Caco-2 (cell line): ENCODE results near the gene LOXL1. TPM values are rescaled to one million over a fixed set of nuclear protein-coding genes. Genes with fewer than 3 reads are reported as not detected.

Experiments
- BruUV-seq: library from RNA; stranded (reverse); fragments of 400-500 nt; replicated peaks from 2 replicates; lab custom pipeline; 2021; lab: Mats Ljungman, UMichigan
- CTCF ChIA-PET: fragments of 300-600 bp; sonication (Branson Sonifier 250); formaldehyde crosslinking; loops from one replicate; lab custom pipeline; 2022; ENCODE audit warnings: antibody characterized with exemption; lab: Charles Lee
- POLR2A ChIA-PET: fragments of 300-600 bp; sonication (Branson Sonifier 250); formaldehyde crosslinking; loops from one replicate; lab custom pipeline; 2022; ENCODE audit warnings: antibody characterized with exemption; lab: Charles Lee
- DNase-seq, 2 experiments: peaks; one replicate each; pipeline versions ENCODE4 v3.0.0 to v3.0.0-alpha.2; 2020 to 2022
- H3K27me3 ChIP-seq: replicated peaks from 2 replicates; pipeline ENCODE4 v1.6.0; 2011; ENCODE audit warnings: low read length; ENCODE audit not compliant: control insufficient read depth, insufficient read depth
- H3K36me3 ChIP-seq: 2 replicates; pipeline ENCODE4 v1.5.1; 2011; ENCODE audit warnings: low read length; ENCODE audit not compliant: control insufficient read depth, insufficient read depth
- H3K4me1 ChIP-seq: fragments of 250-450 bp; sonication (Bioruptor Pico); 2 replicates; pipeline ENCODE4 v1.5.1; 2020; ENCODE audit warnings: mild to moderate bottlenecking
- H3K4me3 ChIP-seq: 2 replicates; pipeline ENCODE4 v1.5.1; 2011; ENCODE audit warnings: low read depth, mild to moderate bottlenecking, control low read depth, low read length
- H3K9me3 ChIP-seq: fragments of 250-450 bp; sonication (Bioruptor Pico); 2 replicates; pipeline ENCODE4 v1.5.1; 2020; ENCODE audit warnings: mild to moderate bottlenecking, moderate library complexity
- H3K27ac Mint-ChIP-seq: one replicate; pipeline ENCODE4 v1.8.0; 2022; ENCODE audit warnings: mixed read lengths; ENCODE audit not compliant: unreplicated experiment
- H3K27me3 Mint-ChIP-seq: one replicate; pipeline ENCODE4 v1.8.0; 2022; ENCODE audit warnings: mixed read lengths; ENCODE audit not compliant: insufficient read depth, unreplicated experiment
- H3K36me3 Mint-ChIP-seq: one replicate; pipeline ENCODE4 v1.8.0; 2022; ENCODE audit warnings: mild to moderate bottlenecking, mixed read lengths; ENCODE audit not compliant: insufficient read depth, unreplicated experiment
- H3K4me1 Mint-ChIP-seq: one replicate; pipeline ENCODE4 v1.8.0; 2022; ENCODE audit warnings: low read depth, mixed read lengths; ENCODE audit not compliant: unreplicated experiment
- H3K4me3 Mint-ChIP-seq: one replicate; pipeline ENCODE4 v1.8.0; 2022; ENCODE audit warnings: mild to moderate bottlenecking, moderate library complexity, mixed read lengths; ENCODE audit not compliant: unreplicated experiment
- H3K9me3 Mint-ChIP-seq: one replicate; pipeline ENCODE4 v1.8.0; 2022; ENCODE audit warnings: mixed read lengths; ENCODE audit not compliant: unreplicated experiment
- CTCF ChIP-seq, 2 experiments: fragments of 200-600 bp in 1 of 2; IDR thresholded peaks; 1 replicate in 1 of 2; 2 replicates in 1 of 2; pipeline versions ENCODE4 v1.5.1 to v1.8.0; 2011 to 2022; ENCODE audit warnings: antibody characterized with exemption in 1 of 2, control low read depth in 1 of 2, inconsistent platforms in 1 of 2, low read depth in 1 of 2, low read length in 1 of 2, mild to moderate bottlenecking in 1 of 2, moderate library complexity in 1 of 2; ENCODE audit not compliant: insufficient read depth in 1 of 2, severe bottlenecking in 1 of 2, unreplicated experiment in 1 of 2
- intact Hi-C: fragments of 100-400 bp; cut with micrococcal nuclease; formaldehyde crosslinking; loops from one replicate; pipeline ENCODE4 v1.10.0; 2022; ENCODE audit not compliant: unreplicated experiment
- total RNA-seq: library from RNA; stranded (reverse); gene quantifications from 2 replicates; pipeline ENCODE4 v1.2.3, GENCODE V29; 2022

LOXL1 gene
- total RNA-seq, 1 experiment from 2014 or later: 3.7 TPM

- Mint-ChIP-seq H3K27me3 (no peaks in the 10 kb centered on the region), H3K4me3 (no peak overlapping the region), H3K36me3 (no peaks in the 10 kb centered on the region), H3K4me1 (peaks cover 6% of the 10 kb centered on the region), H3K27ac (no peak overlapping the region), H3K9me3 (no peaks in the 10 kb centered on the region)
- no peak overlapping the region for H3K4me3 ChIP-seq
- TF ChIP-seq CTCF (IDR thresholded peaks at IDR 0.05; ENCODE audit: insufficient read depth in 1 of 2, low read depth in 1 of 2, low read length in 1 of 2, severe bottlenecking in 1 of 2, unreplicated experiment in 1 of 2): no peak
- no peaks in the 10 kb centered on the region for H3K36me3 ChIP-seq
- H3K4me1 ChIP-seq: peaks cover 25% of the 10 kb centered on the region
- BruUV-seq: no TSS peak
- H3K27me3 ChIP-seq: no peaks in the 10 kb centered on the region
- no peaks in the 10 kb centered on the region for H3K9me3 ChIP-seq
- ChIA-PET CTCF (no interaction called here), POLR2A (no interaction called here)
- intact Hi-C loops: no loop called here
- DNase-seq: no peak
Observed at GRCh38 chr15:73946795-73947370, 20.6 kb downstream of the LOXL1 start.

DNA sequence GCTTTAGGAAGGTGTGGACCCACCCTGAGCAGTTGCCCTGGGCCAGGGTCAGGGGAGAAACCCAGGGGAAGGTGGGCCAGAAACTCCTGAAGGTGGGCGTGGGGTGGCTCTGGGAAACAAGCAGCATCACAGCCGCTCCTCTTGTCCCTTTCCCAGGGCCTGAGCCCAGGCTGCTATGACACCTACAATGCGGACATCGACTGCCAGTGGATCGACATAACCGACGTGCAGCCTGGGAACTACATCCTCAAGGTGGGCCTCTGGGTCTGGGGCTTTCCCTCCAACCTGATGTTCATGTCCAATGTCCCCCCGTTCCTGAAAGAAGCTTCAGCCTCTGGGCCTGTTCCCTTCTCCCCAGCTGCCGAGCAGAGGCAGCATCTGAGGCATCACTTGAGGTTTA lies 21.4 kb downstream of the LOXL1 start:
- no TSS peak for BruUV-seq
- no peaks in the 10 kb centered on the region for H3K36me3 Mint-ChIP-seq

GRCh38 chr15:73948396-73948795 lies 22.1 kb downstream of the LOXL1 start:
- DNase-seq: no peak
- H3K4me1 Mint-ChIP-seq: peaks cover 6% of the 10 kb centered on the region
- Histone ChIP-seq H3K36me3 (no peaks in the 10 kb centered on the region), H3K4me3 (no peak overlapping the region), H3K9me3 (no peaks in the 10 kb centered on the region), H3K4me1 (peaks cover 16% of the 10 kb centered on the region), H3K27me3 (no peaks in the 10 kb centered on the region)
- no peaks in the 10 kb centered on the region for H3K36me3 Mint-ChIP-seq
- no peaks in the 10 kb centered on the region for H3K9me3 Mint-ChIP-seq
- no peaks in the 10 kb centered on the region for H3K27me3 Mint-ChIP-seq
- ChIA-PET POLR2A (no interaction called here), CTCF (interaction anchor here (1.1 kb wide), 1 partner anchor 25 kb away, joined by 3 read pairs; no protein-coding TSS in a partner anchor)
- no peak overlapping the region for H3K4me3 Mint-ChIP-seq
- no peak overlapping the region for H3K27ac Mint-ChIP-seq
- no peak for TF ChIP-seq CTCF (IDR thresholded peaks at IDR 0.05; ENCODE audit: insufficient read depth in 1 of 2, low read depth in 1 of 2, low read length in 1 of 2, severe bottlenecking in 1 of 2, unreplicated experiment in 1 of 2)
- intact Hi-C loops: no loop called here
- no TSS peak for BruUV-seq

More for the DNA sequence above, 21.4 kb downstream of the LOXL1 start:
- intact Hi-C loops: no loop called here
- Mint-ChIP-seq H3K27ac (no peak overlapping the region), H3K4me1 (peaks cover 6% of the 10 kb centered on the region), H3K9me3 (no peaks in the 10 kb centered on the region), H3K4me3 (no peak overlapping the region), H3K27me3 (no peaks in the 10 kb centered on the region)
- DNase-seq: no peak
- ChIA-PET POLR2A (no interaction called here), CTCF (no interaction called here)
- Histone ChIP-seq H3K9me3 (no peaks in the 10 kb centered on the region), H3K27me3 (no peaks in the 10 kb centered on the region), H3K4me1 (peaks cover 17% of the 10 kb centered on the region), H3K4me3 (no peak overlapping the region), H3K36me3 (no peaks in the 10 kb centered on the region)
- TF ChIP-seq CTCF (IDR thresholded peaks at IDR 0.05; ENCODE audit: insufficient read depth in 1 of 2, low read depth in 1 of 2, low read length in 1 of 2, severe bottlenecking in 1 of 2, unreplicated experiment in 1 of 2): no peak
